ENCODE data around the gene RPS6KB2.

RPS6KB2 gene

DNA sequence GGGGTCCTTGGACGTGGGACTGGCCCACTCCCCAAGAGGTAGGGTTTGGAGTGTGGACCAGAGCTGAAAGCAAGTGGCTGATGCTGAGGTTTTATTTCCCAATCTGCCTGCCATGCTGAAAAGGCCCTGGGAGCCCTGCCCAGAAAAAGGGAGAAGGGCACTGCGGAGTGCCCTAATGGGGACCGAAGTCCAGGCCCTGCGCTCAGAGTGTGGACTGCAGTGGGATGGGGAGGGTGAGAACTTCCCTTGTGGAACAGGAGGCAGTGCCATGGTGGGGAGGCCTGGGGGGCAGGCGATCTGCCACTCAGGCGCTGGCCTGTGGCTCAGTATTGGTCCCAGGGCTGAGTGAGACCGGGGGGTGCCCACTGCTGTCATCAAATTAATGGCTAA is 19.9 kb downstream of the RPS6KB2 start:
- no peak for DNase-seq (ENCODE audit: low spot score in 2 of 2)
- no peaks in the 10 kb centered on the region for H3K27me3 Mint-ChIP-seq
- no peaks in the 10 kb centered on the region for H3K36me3 Mint-ChIP-seq
- no peaks in the 10 kb centered on the region for H3K9me3 Mint-ChIP-seq
- peaks cover 41% of the 10 kb centered on the region for H3K4me1 Mint-ChIP-seq
- no peak for ATAC-seq (ENCODE audit: low read depth)
- peak overlapping the region; percentile 33 for H3K4me3 Mint-ChIP-seq
- H3K27ac Mint-ChIP-seq = peak overlapping the region; percentile 97

DNA sequence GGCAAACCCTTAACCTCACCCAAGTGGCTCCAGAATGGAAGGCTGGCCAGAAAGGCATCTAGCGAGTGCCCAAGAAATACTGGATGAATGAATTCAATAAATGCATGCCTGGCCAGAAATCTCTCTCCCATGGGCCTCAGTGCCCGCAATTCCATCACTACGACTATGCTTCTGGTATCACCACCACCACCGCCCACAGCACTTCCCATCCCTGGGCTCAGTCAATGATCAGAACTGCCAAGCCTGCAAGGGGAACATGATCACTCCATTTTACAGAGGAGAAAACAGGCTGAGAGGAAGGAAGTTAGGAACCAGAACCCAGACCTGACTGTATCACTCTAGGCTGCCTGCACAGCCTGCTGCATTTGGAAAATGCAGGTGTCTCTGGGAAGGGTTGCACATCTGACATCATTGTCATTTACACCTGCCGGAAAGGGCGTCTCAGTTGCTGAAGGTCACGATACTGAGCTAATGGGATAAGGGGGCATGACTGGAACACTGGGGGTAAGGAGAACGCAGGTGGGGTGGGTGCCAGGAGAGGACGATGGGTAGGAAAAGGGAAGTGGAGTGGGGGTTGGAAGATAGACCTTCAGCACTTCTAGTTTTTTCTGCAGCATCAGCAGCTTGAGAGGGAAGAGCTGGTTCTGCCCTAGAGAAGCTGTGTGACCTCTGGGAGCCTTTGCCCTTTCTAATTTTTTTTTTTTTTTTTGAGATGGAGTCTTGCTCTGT is 21.0 kb downstream of the RPS6KB2 start:
- peak overlapping the region; percentile 24 for H3K4me3 Mint-ChIP-seq
- H3K4me1 Mint-ChIP-seq = peaks cover 40% of the 10 kb centered on the region
- H3K27ac Mint-ChIP-seq = peak overlapping the region; percentile 55
- no peaks in the 10 kb centered on the region for H3K9me3 Mint-ChIP-seq
- no peaks in the 10 kb centered on the region for H3K27me3 Mint-ChIP-seq
- no peak for DNase-seq (ENCODE audit: low spot score in 2 of 2)
- no peaks in the 10 kb centered on the region for H3K36me3 Mint-ChIP-seq
- no peak for ATAC-seq (ENCODE audit: low read depth)

DNA sequence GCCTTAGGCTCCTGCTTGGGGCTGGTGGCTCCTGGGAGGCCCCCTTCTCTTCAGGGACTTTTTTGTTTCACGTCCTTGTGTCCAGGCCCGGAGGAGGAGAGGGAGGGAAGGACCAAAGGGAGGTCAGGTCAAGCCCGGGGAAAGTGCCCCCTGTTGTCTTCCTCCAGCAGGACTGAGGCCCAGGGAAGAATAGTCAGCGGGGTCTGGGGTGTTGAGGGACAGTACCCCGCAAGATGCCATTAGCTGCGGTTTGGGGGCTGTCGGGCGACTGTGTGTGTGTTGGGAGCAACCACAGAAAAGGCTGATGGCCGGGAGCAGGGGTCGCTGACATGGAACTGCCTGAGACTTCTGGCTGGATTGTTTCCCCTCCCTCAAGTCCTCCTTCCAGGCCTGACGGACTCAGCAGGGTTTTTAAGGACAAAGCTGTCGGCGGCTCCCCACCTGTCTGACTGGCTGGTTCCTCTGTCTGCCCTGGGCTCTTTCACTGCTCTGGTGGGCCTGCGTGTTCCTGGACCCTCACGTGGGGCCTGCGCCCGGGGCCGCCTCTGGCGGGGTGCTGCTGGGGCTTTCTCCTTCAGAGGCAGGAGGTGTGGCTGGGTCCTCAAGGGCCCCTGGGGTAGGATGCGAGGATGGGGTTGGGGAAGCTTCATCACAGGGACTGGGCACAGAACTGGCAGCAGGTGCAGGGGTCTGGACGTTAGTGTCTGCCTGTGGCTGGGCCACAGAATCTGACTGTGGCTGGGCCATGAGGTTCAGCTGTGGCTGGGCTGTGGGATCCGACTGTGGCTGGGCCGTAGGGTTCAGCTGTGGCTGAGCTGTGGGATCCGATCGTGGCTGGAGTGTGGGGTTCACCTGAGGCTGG is 22.7 kb downstream of the RPS6KB2 start:
- Mint-ChIP-seq H3K27ac (no peak overlapping the region), H3K4me3 (no peak overlapping the region), H3K9me3 (no peaks in the 10 kb centered on the region), H3K36me3 (no peaks in the 10 kb centered on the region), H3K27me3 (no peaks in the 10 kb centered on the region), H3K4me1 (peaks cover 29% of the 10 kb centered on the region)
- no peak for DNase-seq (ENCODE audit: low spot score in 2 of 2)
- no peak for ATAC-seq (ENCODE audit: low read depth)

DNA sequence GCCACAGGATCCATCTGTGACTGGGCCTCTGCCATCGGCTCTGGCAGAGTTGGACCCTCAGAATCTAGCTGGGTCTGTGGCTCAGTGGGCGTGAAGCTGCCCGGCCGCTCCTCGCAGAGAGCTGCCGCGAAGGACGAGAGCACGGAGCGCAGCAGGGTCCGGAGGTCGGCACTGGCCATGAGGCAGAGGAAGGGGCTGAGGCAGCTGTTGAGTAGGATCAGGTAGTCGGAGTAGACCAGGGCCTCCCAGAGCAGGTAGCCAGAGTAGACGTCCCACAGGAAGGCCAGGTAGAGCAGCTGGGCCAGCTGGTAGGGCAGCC is 23.3 kb downstream of the RPS6KB2 start:
- Mint-ChIP-seq H3K4me3 (no peak overlapping the region), H3K4me1 (peaks cover 24% of the 10 kb centered on the region), H3K9me3 (no peaks in the 10 kb centered on the region), H3K27me3 (no peaks in the 10 kb centered on the region), H3K36me3 (no peaks in the 10 kb centered on the region), H3K27ac (no peak overlapping the region)
- DNase-seq (ENCODE audit: low spot score in 2 of 2) (no peak), ATAC-seq (ENCODE audit: low read depth) (no peak)

DNA sequence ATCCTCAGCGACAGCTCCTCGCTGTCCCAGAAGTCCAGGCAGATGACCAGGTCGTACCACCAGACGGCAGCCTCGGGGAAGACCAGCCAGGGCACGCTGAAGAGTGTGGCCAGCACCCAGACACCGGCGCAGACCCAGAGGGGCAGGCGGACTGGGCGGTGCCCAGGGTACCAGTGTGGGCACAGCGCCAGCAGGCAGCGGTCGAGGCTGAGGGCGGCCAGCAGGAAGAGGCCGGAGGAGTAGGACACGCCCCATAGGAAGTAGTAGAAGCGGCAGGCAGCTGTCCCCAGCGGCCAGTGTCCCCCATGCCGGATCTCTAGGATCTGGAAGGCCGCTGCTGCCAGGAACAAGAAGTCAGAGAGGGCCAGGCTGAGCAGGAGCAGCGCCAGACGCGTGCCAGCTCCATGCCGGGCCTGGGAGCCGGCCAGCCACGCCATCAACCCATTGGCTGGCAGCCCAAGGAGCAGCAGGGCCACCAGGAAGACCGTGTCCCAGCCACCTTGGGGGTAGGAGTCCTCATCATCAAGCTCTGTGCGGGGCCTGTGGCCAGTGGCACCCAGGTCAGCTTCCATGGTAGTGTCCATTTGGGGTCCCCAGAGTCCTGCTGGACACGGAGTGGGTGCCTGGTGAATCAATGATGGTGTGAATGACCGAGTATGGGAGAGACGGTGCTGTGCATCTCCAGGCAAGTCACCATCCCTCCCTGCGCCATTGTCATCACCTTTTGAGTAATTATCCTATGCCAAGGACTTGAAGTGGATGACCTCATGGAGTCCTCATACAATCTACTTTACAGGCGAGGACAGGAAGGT is 24.1 kb downstream of the RPS6KB2 start, which contains the start of gene GPR152:
Gene GPR152 (minus strand): TSS at position 589 of the 812 bp plus-strand sequence. CDS start 5 bp downstream, at position 584.
- Mint-ChIP-seq H3K9me3 (no peaks in the 10 kb centered on the region), H3K4me3 (no peak within 1 kb of the TSS), H3K27me3 (no peaks in the 10 kb centered on the region), H3K36me3 (no peaks in the 10 kb centered on the region), H3K27ac (no peak within 1 kb of the TSS), H3K4me1 (peaks cover 28% of the 10 kb centered on the region)
- DNase-seq (ENCODE audit: low spot score in 2 of 2) (no peak), ATAC-seq (ENCODE audit: low read depth) (no peak)

DNA sequence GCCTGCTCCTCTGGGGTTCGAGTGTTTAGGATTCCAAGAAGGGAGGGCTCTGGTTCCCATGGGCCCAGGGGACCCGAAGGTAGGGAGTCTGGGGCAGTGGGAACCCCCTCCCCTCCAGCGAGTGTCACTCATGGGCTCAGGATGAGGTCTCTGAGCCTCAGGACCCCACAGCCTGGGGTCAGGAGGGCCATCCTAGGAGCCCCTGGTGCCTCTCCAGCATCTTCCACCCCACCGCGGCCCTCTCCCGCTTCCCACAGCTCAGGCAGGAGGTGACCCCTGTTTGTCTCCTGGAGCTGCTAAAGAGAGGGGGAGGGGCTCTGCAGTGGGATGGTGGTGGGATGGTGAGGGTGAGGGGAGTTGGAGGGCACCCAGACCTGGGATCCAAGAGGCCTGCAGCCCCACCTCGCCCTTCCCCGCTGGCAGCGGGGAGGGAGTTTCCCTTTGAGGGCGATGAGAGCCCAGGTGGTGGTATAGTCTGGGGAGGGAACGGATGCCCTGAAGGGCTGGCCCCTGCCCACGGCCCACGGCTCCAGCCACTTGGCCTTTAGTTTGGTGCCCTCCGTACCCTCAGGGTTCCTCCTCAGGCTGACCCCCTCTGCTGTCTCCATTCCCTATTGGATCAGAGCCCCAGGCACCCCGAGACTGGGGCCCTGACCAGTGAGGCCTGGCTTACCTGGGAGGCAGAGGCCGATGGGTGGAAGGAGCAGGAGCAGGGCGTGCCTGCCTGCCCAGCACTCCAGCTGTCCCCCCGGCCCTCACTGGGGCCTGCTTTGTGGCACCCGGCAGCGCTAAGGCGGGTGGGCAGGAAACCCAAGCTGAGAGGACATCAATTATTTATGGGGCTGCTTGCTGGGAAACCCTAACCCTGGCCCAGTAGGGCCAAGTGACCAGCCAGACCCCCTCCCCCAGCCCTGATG is 25.8 kb downstream of the RPS6KB2 start:
- H3K9me3 Mint-ChIP-seq = no peaks in the 10 kb centered on the region
- no peak for ATAC-seq (ENCODE audit: low read depth)
- no peaks in the 10 kb centered on the region for H3K36me3 Mint-ChIP-seq
- H3K27me3 Mint-ChIP-seq = no peaks in the 10 kb centered on the region
- no peak overlapping the region for H3K4me3 Mint-ChIP-seq
- no peak overlapping the region for H3K27ac Mint-ChIP-seq
- H3K4me1 Mint-ChIP-seq = peaks cover 29% of the 10 kb centered on the region
- DNase-seq (ENCODE audit: low spot score in 2 of 2) = no peak

DNA sequence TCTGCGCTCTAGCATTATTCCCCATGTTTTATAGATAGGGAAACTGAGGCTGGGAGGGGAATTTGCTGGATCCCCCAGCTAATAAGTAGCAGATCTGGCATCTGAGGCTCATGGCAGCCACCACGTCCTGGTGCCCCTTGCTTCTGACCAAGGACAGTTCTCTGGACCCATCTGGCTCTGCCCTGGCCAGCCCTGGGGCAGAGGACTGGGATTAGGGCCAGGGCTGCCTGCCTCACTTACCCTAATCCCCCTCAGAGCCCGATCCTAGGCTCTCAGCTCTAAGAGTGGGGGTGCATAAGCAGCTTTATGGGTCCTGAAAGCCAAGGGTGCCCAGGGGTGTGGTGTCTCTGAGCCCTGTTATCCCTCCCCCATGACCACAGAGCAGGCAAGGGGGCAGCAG is 26.8 kb downstream of the RPS6KB2 start, which contains the start of gene CABP4:
Gene CABP4 (plus strand): TSS at position 301 of the 400 bp plus-strand sequence. CDS start 70 bp downstream, at position 371.
- no peak within 1 kb of the TSS for H3K27ac Mint-ChIP-seq
- H3K4me1 Mint-ChIP-seq = peaks cover 28% of the 10 kb centered on the region
- no peaks in the 10 kb centered on the region for H3K9me3 Mint-ChIP-seq
- no peak for ATAC-seq (ENCODE audit: low read depth)
- no peak within 1 kb of the TSS for H3K4me3 Mint-ChIP-seq
- DNase-seq (ENCODE audit: low spot score in 2 of 2) = no peak
- no peaks in the 10 kb centered on the region for H3K27me3 Mint-ChIP-seq
- no peaks in the 10 kb centered on the region for H3K36me3 Mint-ChIP-seq

DNA sequence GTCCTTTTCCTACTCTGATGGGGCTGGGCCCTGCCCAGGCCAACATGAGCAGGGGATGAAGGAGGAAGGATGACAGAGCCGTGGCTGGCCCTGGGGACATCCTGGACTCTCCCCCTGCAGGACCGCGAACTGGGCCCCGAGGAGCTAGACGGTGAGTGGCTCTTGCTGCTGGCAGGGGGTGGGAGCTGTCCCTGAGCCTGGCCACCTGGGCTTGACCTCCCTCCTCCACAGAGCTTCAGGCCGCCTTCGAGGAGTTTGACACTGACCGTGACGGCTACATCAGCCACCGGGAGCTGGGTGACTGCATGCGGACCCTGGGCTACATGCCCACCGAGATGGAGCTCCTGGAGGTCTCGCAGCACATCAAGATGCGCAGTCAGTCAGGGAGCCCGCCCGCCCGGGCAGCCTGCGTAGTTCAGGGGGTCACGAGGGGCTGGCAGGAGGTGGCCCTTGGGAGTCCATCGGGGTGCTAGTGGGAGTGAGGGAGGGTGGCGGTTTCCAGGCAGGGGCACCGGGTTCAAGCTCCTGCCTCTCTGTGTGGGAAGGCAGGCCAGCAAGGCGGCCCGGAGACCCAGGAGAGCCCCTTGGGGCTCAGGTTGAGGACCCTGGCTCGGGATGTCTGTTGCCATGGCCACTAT is 27.9 kb downstream of the RPS6KB2 start:
- Mint-ChIP-seq H3K27ac (no peak overlapping the region), H3K9me3 (no peaks in the 10 kb centered on the region), H3K4me1 (peaks cover 34% of the 10 kb centered on the region), H3K4me3 (no peak overlapping the region), H3K36me3 (no peaks in the 10 kb centered on the region), H3K27me3 (no peaks in the 10 kb centered on the region)
- DNase-seq (ENCODE audit: low spot score in 2 of 2) (no peak), ATAC-seq (ENCODE audit: low read depth) (no peak)

DNA sequence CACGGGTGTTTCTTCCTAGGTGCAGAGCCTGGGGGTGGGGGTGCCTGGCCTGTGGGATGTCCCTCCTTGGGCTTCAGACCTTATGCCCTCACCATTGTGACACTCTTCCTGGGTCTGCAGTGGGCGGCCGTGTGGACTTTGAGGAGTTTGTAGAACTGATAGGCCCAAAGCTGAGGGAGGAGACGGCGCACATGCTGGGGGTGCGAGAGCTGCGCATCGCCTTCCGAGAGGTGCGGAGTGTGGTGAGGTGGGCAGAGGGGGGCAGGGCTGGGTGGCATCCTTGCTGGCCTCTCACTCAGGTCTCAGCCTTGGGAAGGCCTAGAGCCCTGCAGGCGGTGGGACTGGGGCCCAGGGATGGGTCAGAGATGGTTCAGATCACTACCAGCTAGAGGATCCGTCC is 29.2 kb downstream of the RPS6KB2 start:
- H3K4me3 Mint-ChIP-seq = peak overlapping the region; percentile 44
- H3K27ac Mint-ChIP-seq = peak overlapping the region; percentile 14

DNA sequence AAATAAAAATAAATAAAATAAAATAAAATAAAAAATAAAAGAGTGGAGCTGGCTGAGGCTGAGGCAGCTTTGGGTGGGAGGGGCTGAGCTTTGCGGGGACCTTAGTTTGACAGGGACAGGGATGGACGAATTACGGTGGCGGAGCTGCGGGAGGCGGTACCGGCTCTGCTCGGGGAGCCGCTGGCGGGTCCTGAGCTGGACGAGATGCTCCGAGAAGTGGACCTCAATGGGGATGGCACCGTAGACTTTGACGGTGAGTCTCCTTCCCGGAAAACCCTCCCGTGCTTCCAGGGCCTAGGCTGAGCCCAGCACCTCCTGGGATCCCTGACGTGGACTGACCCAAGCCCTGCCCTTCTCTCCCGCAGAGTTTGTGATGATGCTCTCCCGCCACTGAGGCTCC is 30.0 kb downstream of the RPS6KB2 start:
- no peak overlapping the region for H3K4me3 Mint-ChIP-seq

More for the DNA sequence above, 29.2 kb downstream of the RPS6KB2 start:
- ATAC-seq (ENCODE audit: low read depth) (no peak), DNase-seq (ENCODE audit: low spot score in 2 of 2) (no peak)
- H3K36me3 Mint-ChIP-seq = no peaks in the 10 kb centered on the region
- no peaks in the 10 kb centered on the region for H3K9me3 Mint-ChIP-seq
- H3K4me1 Mint-ChIP-seq = peaks cover 31% of the 10 kb centered on the region
- no peaks in the 10 kb centered on the region for H3K27me3 Mint-ChIP-seq

DNA sequence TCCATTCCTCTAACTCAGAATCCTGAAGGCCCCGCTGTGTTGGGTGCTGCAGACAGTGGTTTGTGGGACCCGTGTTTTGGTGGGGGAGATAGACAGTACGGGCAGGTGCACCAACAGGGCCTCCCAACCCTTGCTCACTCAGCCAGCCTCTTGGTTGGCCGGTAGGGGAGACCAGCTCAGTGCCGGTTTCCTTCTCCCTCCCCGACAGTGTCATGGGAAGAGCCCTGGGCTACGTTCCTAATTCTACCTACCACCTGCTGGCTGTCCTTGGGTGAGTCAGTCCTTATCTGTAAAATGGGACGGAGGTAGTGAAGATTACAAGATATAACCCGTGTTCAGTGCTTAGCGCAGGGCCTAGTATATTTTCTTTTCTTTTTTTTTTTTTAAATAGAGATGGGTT is 34.9 kb downstream of the RPS6KB2 start:
- peaks cover 36% of the 10 kb centered on the region for H3K4me1 Mint-ChIP-seq
- ATAC-seq (ENCODE audit: low read depth) (no peak), DNase-seq (ENCODE audit: low spot score in 2 of 2) (no peak)
- H3K27me3 Mint-ChIP-seq = no peaks in the 10 kb centered on the region
- H3K27ac Mint-ChIP-seq = no peak overlapping the region
- no peaks in the 10 kb centered on the region for H3K9me3 Mint-ChIP-seq
- no peak overlapping the region for H3K4me3 Mint-ChIP-seq
- H3K36me3 Mint-ChIP-seq = peaks cover 5% of the 10 kb centered on the region

More for the DNA sequence above, 30.0 kb downstream of the RPS6KB2 start:
- ATAC-seq (ENCODE audit: low read depth) = no peak
- no peak for DNase-seq (ENCODE audit: low spot score in 2 of 2)
- Mint-ChIP-seq H3K27me3 (no peaks in the 10 kb centered on the region), H3K9me3 (no peaks in the 10 kb centered on the region), H3K27ac (peak overlapping the region; percentile 81), H3K4me1 (peaks cover 33% of the 10 kb centered on the region), H3K36me3 (no peaks in the 10 kb centered on the region)

DNA sequence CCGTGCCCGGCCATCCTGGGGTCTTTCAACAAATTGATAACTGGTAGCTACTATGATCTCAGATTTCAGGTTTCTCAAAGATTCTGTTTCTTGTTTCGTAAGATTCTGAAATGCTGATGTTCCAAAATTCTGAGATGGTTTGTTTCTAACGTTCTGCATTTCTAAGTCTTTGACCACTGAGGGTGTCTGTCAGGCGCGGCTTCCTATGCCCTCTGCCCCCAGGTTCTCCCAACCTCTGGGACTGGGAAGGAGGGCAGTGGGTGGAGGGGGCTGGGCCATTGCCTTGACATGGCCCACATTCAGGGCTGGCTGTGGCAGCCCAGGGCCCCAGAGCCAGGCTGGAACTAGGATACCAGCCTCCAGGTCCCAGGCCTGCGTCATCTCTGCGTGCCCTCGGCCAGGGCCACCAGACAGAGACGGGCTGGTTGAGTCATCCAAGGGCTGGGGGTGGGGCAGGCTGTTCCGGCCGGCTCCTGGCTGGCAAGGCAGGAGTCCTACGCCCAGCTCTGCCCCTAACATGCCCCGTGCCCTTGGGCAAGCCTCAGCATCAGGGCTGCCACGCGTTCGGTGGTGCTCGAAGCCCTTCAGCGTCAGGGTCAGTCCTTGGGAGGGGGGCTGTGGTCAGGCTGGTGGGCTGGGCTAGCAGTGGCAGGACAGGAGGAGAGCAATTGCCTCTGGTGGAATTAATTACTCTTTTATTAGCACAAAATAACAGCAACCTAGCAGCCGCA is 35.6 kb downstream of the RPS6KB2 start:
- no peaks in the 10 kb centered on the region for H3K27me3 Mint-ChIP-seq
- H3K4me3 Mint-ChIP-seq = peak overlapping the region; percentile 91
- DNase-seq (ENCODE audit: low spot score in 2 of 2) = no peak
- H3K27ac Mint-ChIP-seq = peak overlapping the region; percentile 95
- H3K36me3 Mint-ChIP-seq = peaks cover 5% of the 10 kb centered on the region
- no peaks in the 10 kb centered on the region for H3K9me3 Mint-ChIP-seq
- peaks cover 36% of the 10 kb centered on the region for H3K4me1 Mint-ChIP-seq
- ATAC-seq (ENCODE audit: low read depth) = no peak

Data from memory B cell (primary cell).